K562 (cell line): ENCODE measurements around the gene ZNF277. TPM values are rescaled to one million over a fixed set of nuclear protein-coding genes. Genes with fewer than 3 reads are reported as not detected.

Experiments used
- ATF2 ChIP-seq: sonication (generic); formaldehyde crosslinking; IDR thresholded peaks from 2 replicates; pipeline ENCODE4 v1.8.1; 2022; ENCODE audit warnings: missing genetic modification reagents
- EGR1 ChIP-seq: fragments of 450-650 bp; conservative IDR thresholded peaks from 2 replicates; pipeline ENCODE4 v1.6.1; 2017; ENCODE audit warnings: mild to moderate bottlenecking
- ETV1 ChIP-seq: fragments of 450-650 bp; conservative IDR thresholded peaks from 2 replicates; pipeline ENCODE4 v1.6.1; 2016; ENCODE audit warnings: missing genetic modification characterization, control low read depth, low read depth, missing compliant biosample characterization
- GTF2A2 ChIP-seq: IDR thresholded peaks from 2 replicates; pipeline ENCODE4 v1.6.1; 2016; ENCODE audit warnings: mild to moderate bottlenecking, missing genetic modification characterization, missing compliant biosample characterization
- MAFF ChIP-seq: IDR thresholded peaks from 2 replicates; pipeline ENCODE4 v1.6.1; 2012; ENCODE audit warnings: low read length, improper control_type of control experiment
- MAFK ChIP-seq: IDR thresholded peaks from 2 replicates; pipeline ENCODE4 v1.6.1; 2011; ENCODE audit warnings: low read length, improper control_type of control experiment
- PHB2 ChIP-seq: fragments of 450-650 bp; IDR thresholded peaks from 2 replicates; pipeline ENCODE4 v1.6.1; 2017; ENCODE audit warnings: low read depth
- SRF ChIP-seq, 2 experiments: fragments of 250-450, 450-650 bp in 1 of 2; sonication (Bioruptor Pico) in 1 of 2; sonication (generic) in 1 of 2; formaldehyde crosslinking; IDR thresholded peaks; 2 replicates each; pipeline versions ENCODE4 v1.5.0 to v1.5.1; 2020 to 2022; ENCODE audit warnings: mild to moderate bottlenecking in 1 of 2, missing genetic modification reagents in 1 of 2
- STAT6 ChIP-seq: sonication (generic); formaldehyde crosslinking; IDR thresholded peaks from 2 replicates; pipeline ENCODE4 v1.8.1; 2023; ENCODE audit warnings: mild to moderate bottlenecking, missing genetic modification reagents
- ZFP91 ChIP-seq: sonication (generic); formaldehyde crosslinking; IDR thresholded peaks from 2 replicates; pipeline ENCODE4 v1.8.0; 2022; ENCODE audit warnings: mild to moderate bottlenecking, missing genetic modification reagents
- ZNF146 ChIP-seq: IDR thresholded peaks from one replicate; pipeline ENCODE4 v1.6.1; 2018; ENCODE audit warnings: missing compliant biosample characterization; ENCODE audit not compliant: unreplicated experiment
- ZNF57 ChIP-seq: fragments of 450-650 bp; formaldehyde crosslinking; IDR thresholded peaks from 2 replicates; pipeline ENCODE4 v1.4.0; 2020; ENCODE audit warnings: mild to moderate bottlenecking, moderate library complexity
- polyA plus RNA-seq, 8 experiments: library from polyadenylated mRNA; depleted of rRNA in 4 of 8; stranded (reverse) in 5 of 8; unstranded in 3 of 8; fragments of >200 nt; fragmentation: Nextera tagmentation in 2 of 8; fragmentation: Illumina TruSeq in 1 of 8; extraction: Ambion mirVana in 2 of 8; extraction: Trizol in 1 of 8; gene quantifications; 2 replicates each; pipeline versions ENCODE4 v1.2.1 to v1.2.3, GENCODE V29; 2011 to 2014; ENCODE audit warnings: inconsistent platforms in 1 of 8, missing spikeins in 1 of 8
- total RNA-seq, 7 experiments: library from RNA; depleted of rRNA in 6 of 7; stranded (reverse); fragments of >200 nt in 6 of 7; fragmentation: Illumina TruSeq in 2 of 7; extraction: Trizol in 2 of 7; gene quantifications; 2 replicates each; pipeline versions ENCODE4 v1.2.1 to v1.2.3, GENCODE V29; 2011 to 2021; ENCODE audit warnings: low replicate concordance in 1 of 7
- TF ChIP-seq, protein P1 (sequence below): sonication (generic); formaldehyde crosslinking; IDR thresholded peaks from 2 replicates; pipeline ENCODE4 v1.8.0; 2022; ENCODE audit warnings: missing genetic modification reagents, mild to moderate bottlenecking, moderate library complexity, borderline replicate concordance
- TF ChIP-seq, protein P2 (sequence below), 2 experiments: fragments of 250-450 bp in 1 of 2; fragments of 450-650 bp in 1 of 2; sonication (Bioruptor Pico) in 1 of 2; IDR thresholded peaks; 2 replicates each; pipeline versions ENCODE4 v1.6.1 to v1.8.0; 2016 to 2021; ENCODE audit warnings: mild to moderate bottlenecking in 2 of 2, moderate library complexity in 2 of 2, missing compliant biosample characterization in 1 of 2, missing genetic modification characterization in 1 of 2

ZNF277 gene
- total and polyA plus RNA-seq, 9 of the 15 experiments (the other 6 are each of a cell fraction or from before 2014, with no cell fraction given), result 18.8 to 33.5 (median 27.7) TPM

GRCh38 chr7:112202816-112203215 is 3.7 kb upstream of the ZNF277 start (continued):
- no peak for TF ChIP-seq ZFP91 (CRISPR knock-in tag)
- no peak for TF ChIP-seq EGR1
- TF ChIP-seq ZNF57 (CRISPR knock-in tag), result no peak
- no peak for TF ChIP-seq ETV1
- no peak for TF ChIP-seq ZNF146 (CRISPR knock-in tag)
- TF ChIP-seq, protein P1, sequence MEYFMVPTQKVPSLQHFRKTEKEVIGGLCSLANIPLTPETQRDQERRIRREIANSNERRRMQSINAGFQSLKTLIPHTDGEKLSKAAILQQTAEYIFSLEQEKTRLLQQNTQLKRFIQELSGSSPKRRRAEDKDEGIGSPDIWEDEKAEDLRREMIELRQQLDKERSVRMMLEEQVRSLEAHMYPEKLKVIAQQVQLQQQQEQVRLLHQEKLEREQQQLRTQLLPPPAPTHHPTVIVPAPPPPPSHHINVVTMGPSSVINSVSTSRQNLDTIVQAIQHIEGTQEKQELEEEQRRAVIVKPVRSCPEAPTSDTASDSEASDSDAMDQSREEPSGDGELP (CRISPR knock-in tag), result no peak
- no peak for TF ChIP-seq ATF2 (CRISPR knock-in tag)
- TF ChIP-seq, protein P2, sequence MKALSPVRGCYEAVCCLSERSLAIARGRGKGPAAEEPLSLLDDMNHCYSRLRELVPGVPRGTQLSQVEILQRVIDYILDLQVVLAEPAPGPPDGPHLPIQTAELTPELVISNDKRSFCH (CRISPR knock-in tag; IDR thresholded peaks at IDR 0.05), result no peak
- TF ChIP-seq, protein P2 (tag; IDR thresholded peaks at IDR 0.05), result no peak
- TF ChIP-seq STAT6 (CRISPR knock-in tag), result no peak
- no peak for TF ChIP-seq MAFF
- TF ChIP-seq SRF (CRISPR knock-in tag; IDR thresholded peaks at IDR 0.05), result no peak
- no peak for TF ChIP-seq PHB2
- TF ChIP-seq MAFK, result no peak
- TF ChIP-seq GTF2A2 (tag), result no peak
